GM12873 (cell line): Measurements from ENCODE around the gene FFAR3.

Experiments
- TF ChIP-seq, protein P1 (sequence below): IDR thresholded peaks from 2 replicates; pipeline ENCODE4 v1.5.1; 2012; ENCODE audit warnings: low read depth, mild to moderate bottlenecking, moderate library complexity, low read length, control low read depth; ENCODE audit not compliant: insufficient read depth; ENCODE audit errors: missing control alignments

The FFAR3 gene

DNA sequence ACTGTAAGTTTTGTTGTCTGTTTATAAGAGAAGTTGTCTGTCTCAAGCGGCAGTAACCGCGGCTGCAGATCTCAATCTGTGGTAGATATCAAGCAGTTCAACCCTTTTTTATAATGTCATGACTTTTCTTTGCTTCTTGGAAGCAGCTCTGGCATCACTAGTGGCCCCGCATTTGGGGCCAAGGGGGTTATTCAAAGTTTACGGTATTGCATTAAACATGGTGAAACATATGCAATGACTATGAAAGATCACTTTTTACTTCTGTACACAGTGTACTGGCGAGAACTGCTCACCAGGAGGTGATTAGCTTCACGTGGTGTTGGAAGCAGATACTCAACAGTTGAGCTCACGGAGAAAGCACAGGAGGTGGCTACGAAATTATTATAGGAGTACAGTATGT, 4.6 kb upstream of the FFAR3 start:
- TF ChIP-seq, protein P1, sequence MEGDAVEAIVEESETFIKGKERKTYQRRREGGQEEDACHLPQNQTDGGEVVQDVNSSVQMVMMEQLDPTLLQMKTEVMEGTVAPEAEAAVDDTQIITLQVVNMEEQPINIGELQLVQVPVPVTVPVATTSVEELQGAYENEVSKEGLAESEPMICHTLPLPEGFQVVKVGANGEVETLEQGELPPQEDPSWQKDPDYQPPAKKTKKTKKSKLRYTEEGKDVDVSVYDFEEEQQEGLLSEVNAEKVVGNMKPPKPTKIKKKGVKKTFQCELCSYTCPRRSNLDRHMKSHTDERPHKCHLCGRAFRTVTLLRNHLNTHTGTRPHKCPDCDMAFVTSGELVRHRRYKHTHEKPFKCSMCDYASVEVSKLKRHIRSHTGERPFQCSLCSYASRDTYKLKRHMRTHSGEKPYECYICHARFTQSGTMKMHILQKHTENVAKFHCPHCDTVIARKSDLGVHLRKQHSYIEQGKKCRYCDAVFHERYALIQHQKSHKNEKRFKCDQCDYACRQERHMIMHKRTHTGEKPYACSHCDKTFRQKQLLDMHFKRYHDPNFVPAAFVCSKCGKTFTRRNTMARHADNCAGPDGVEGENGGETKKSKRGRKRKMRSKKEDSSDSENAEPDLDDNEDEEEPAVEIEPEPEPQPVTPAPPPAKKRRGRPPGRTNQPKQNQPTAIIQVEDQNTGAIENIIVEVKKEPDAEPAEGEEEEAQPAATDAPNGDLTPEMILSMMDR = no peak

DNA sequence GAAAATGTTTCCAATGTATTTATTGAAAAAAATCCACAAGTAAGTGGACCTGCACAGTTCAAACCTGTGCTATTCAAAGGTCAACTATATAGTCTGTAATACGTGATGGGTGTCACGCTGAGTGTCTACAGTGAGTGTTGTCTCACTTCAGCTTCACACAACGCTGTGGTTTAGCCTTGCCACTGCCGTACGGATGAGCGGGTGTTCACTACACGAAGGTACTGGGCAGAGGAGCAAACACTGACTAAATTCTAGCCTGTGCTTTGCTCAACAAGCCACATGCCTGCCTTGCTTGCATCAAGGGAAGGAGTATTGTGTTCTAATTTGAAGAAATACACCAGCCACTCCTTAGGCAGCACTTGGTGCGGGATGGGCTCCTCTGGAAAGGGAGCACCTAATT, 3.4 kb upstream of the FFAR3 start:
- TF ChIP-seq, protein P1 = no peak

DNA sequence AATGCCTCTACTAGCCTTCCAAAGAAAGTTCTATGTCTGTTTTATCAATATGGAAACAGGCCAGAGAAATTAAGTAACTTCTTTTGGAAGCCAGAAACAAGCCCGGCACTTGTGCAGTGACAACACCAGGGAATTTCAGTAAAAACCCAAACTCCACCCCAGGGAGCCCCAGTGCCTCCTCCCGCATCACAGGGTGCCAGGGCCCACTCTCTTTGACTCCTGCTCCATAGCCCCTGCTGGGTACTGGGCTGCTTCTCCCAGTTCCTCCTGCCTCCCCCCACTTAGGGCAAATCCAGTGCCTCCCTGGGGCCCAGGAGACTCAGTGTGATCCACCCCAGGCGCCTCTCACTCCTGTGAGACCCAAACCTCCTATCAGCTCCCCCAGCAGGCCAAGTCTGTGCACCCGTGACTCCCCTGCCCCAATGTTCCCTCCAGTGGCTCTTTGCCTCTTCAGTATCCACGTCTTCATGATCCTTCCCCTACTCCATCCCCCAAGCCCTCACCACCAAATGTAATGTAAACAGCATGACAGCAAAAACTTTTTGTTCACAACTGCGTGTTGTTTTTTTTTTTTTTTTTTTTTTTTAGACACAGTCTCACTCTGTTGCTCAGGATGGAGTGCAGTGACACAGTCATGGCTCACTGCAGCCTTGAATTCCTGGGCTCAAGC, 2.3 kb upstream of the FFAR3 start:
- TF ChIP-seq, protein P1 = no peak

DNA sequence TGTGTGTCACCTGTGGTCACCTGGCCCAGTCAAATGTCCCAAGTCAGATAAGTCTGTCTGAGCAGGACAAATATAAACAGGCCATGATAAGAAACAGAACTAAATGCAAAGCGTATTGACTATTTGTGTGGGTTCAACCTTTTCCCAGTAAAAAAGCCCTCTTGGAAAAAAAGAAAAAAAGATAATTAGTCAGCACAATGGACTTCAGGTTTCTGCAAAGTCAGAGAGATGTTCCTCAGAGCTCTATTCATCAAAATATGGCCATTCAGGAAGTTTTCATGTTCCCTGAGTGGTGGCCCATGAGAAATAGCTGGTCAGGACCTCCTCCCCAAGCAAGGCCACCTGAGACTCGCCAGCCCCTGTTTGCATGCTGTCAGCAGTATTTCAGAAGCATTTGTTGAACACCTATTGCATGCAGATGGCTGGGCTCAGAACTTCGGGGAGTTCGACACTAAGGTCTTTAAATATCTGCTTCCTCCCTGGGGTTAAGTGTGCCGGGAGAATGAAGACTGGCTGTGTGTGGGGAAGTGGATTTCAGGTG, 2.7 kb downstream of the FFAR3 start:
- TF ChIP-seq, protein P1 = no peak

DNA sequence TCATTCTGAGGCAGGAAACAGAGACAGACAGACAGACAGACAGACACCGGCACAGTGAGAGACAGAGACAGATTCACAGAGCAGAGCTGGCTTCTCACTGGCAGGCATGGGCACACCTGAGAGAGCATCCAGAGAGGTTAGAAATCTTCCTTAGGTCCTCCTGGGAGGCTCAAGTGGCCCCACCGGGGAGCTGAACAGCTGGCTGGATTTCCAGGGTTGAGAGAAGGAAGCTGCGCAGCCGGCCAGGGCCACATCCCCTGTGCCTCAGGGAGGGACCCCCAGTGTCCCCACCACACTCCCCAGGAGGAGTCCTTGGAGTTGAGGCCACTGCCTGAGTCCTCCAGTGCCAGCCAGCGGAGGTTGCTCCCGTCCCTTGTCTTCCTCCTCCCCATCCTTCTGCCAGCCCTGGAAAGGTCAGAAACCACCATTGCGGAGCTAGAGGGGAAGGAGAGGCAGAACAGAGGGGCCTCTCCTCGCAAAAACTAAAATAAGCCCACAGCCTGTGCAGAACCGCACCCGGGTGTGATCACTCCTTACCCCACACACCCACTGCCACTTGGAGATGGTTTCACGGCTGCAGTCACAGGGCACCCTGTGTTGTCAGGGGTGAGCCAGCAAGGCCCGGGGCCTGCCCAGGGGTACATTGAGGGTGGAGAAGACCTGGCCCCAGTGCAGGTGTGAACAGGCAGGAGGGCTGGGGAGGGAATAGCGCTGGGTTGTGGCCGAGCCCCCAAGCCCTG, 4.2 kb downstream of the FFAR3 start:
- TF ChIP-seq, protein P1 = no peak

DNA sequence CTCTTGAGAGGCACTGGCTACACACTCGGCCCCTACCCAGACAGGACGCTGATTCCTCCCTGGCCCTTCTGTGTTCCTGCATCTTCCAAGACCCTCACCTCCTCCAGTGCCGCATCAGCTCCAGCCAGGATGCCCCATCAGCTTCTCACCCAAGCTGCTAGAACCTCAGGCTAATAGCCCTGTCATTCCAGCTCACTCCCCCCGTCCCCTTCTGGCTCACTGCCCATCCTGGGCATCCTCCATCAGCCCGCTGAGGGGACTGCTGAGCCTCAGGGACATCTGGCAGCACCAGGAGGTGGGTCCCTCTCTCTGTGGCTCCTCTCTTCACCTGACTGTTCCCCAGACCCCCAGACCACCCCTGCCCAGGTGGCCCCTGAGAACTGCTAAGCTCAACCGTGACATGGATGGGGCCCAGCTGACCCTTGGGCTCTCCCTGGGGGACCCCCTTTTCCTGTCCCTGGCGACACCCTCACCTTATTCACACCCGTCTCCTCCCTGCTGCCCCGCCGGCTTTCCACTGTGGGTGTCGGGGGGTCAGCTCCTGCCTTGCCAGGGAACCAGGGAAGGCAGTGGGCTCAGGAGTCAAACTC, 4.8 kb downstream of the FFAR3 start:
- TF ChIP-seq, protein P1 = no peak
